Activated CD4-positive, CD25-positive, alpha-beta regulatory T cell treated with anti-CD3 and anti-CD28 coated beads, Interleukin-2, amount 50 U/mL, for 24 hours (primary cell): ENCODE measurements around the gene DBNL.
A peak's percentile ranks its signal among the peaks of the same experiment; 100 is the strongest.

ENCODE experiments used
- ATAC-seq, 2 donors: fragments of 150-1000 bp; cut with Tn5 transposase; one replicate each; pipeline ENCODE4 v1.10.0; 2021; ENCODE audit warnings: mild to moderate bottlenecking in 1 of 2, moderate library complexity in 1 of 2

DBNL gene

GRCh38 chr7:44062180-44062902 is 17.8 kb downstream of the DBNL start:
- ATAC-seq = no peak

GRCh38 chr7:44062903-44063295 is 18.4 kb downstream of the DBNL start:
- no peak for ATAC-seq

GRCh38 chr7:44063547-44063893 is 19.0 kb downstream of the DBNL start:
- no peak for ATAC-seq

- no peak for ATAC-seq
These were observed 19.6 kb downstream of the DBNL start for GRCh38 chr7:44063894-44064651.

GRCh38 chr7:44064791-44065430 is 20.4 kb downstream of the DBNL start:
- no peak for ATAC-seq

- ATAC-seq = peak; percentile 15 to 28
These were observed 21.1 kb downstream of the DBNL start, which contains the start of gene PGAM2 for GRCh38 chr7:44065431-44066110. Gene PGAM2, minus strand, starts transcription at chr7:44065567. Its CDS starts 38 bp downstream, at chr7:44065529.

GRCh38 chr7:44066111-44066460 is 21.6 kb downstream of the DBNL start:
- ATAC-seq = peak; percentile 3

- ATAC-seq = peak; percentile 5 to 7
These were observed 22.1 kb downstream of the DBNL start for GRCh38 chr7:44066494-44067063.

- no peak for ATAC-seq
These were observed 22.8 kb downstream of the DBNL start for GRCh38 chr7:44067064-44067951.

- no peak for ATAC-seq
These were observed 23.6 kb downstream of the DBNL start for GRCh38 chr7:44068054-44068453.

GRCh38 chr7:44071726-44072363 is 27.3 kb downstream of the DBNL start:
- ATAC-seq = no peak

GRCh38 chr7:44072364-44073231 is 28.1 kb downstream of the DBNL start:
- no peak for ATAC-seq

GRCh38 chr7:44073664-44074348 is 29.3 kb downstream of the DBNL start:
- peak; percentile 86 for ATAC-seq

- ATAC-seq = no peak
These were observed 29.8 kb downstream of the DBNL start for GRCh38 chr7:44074349-44074695.

GRCh38 chr7:44075296-44076075 is 31.0 kb downstream of the DBNL start:
- no peak for ATAC-seq

GRCh38 chr7:44076101-44076895 is 31.8 kb downstream of the DBNL start:
- no peak for ATAC-seq

GRCh38 chr7:44077061-44077460 is 32.6 kb downstream of the DBNL start:
- ATAC-seq = no peak

- ATAC-seq = no peak
These were observed 33.2 kb downstream of the DBNL start for GRCh38 chr7:44077681-44078091.
